Measurements from ENCODE around the gene IL7R. TPM values are rescaled to one million over a fixed set of nuclear protein-coding genes. Genes with fewer than 3 reads are reported as not detected.

The IL7R gene
- total and polyA plus RNA-seq, 2 donors from 2014 or later = 0.34 to 53.7 TPM

- no peak overlapping the region for H3K9ac ChIP-seq (ENCODE audit: low read length in 3 of 3)
- H3K9me3 ChIP-seq (ENCODE audit: control insufficient read depth in 2 of 3, insufficient read depth in 1 of 3, low read length in 3 of 3) = no peaks in the 10 kb centered on the region
- no peak for TF ChIP-seq CTCF (IDR thresholded peaks at IDR 0.05; ENCODE audit: borderline replicate concordance, extremely low read depth, insufficient read depth)
- H3K36me3 ChIP-seq (ENCODE audit: control insufficient read depth in 2 of 3, insufficient read depth in 3 of 3, low read length in 3 of 3) = no peaks in the 10 kb centered on the region
- H3K27ac ChIP-seq (ENCODE audit: low read depth in 2 of 2, low read length in 2 of 2) = no peak overlapping the region
- no peak for DNase-seq
- FAIRE-seq = no peak
- no peaks in the 10 kb centered on the region for H3K4me1 ChIP-seq (ENCODE audit: control insufficient read depth in 2 of 3, insufficient read depth in 2 of 3, low read depth in 1 of 3, low read length in 3 of 3)
- no peaks in the 10 kb centered on the region for H3K27me3 ChIP-seq (ENCODE audit: control insufficient read depth, insufficient read depth, low read length)
- intact Hi-C loops (cut with DNase I) = no loop called here
- no peak overlapping the region for H3K4me3 ChIP-seq (ENCODE audit: low read length in 3 of 3)
These were observed 23.5 kb upstream of the IL7R start for GRCh38 chr5:35833224-35833623.

GRCh38 chr5:35835796-35836742 is 20.6 kb upstream of the IL7R start:
- H3K4me3 ChIP-seq (ENCODE audit: low read length in 3 of 3) = no peak overlapping the region
- no peaks in the 10 kb centered on the region for H3K36me3 ChIP-seq (ENCODE audit: control insufficient read depth in 2 of 3, insufficient read depth in 3 of 3, low read length in 3 of 3)
- H3K9ac ChIP-seq (ENCODE audit: low read length in 3 of 3) = no peak overlapping the region
- no peak for TF ChIP-seq CTCF (IDR thresholded peaks at IDR 0.05; ENCODE audit: borderline replicate concordance, extremely low read depth, insufficient read depth)
- no peaks in the 10 kb centered on the region for H3K9me3 ChIP-seq (ENCODE audit: control insufficient read depth in 2 of 3, insufficient read depth in 1 of 3, low read length in 3 of 3)
- H3K27me3 ChIP-seq (ENCODE audit: control insufficient read depth, insufficient read depth, low read length) = no peaks in the 10 kb centered on the region
- DNase-seq (no peak), FAIRE-seq (no peak)
- intact Hi-C loops (cut with DNase I) = no loop called here
- no peaks in the 10 kb centered on the region for H3K4me1 ChIP-seq (ENCODE audit: control insufficient read depth in 2 of 3, insufficient read depth in 2 of 3, low read depth in 1 of 3, low read length in 3 of 3)
- no peak overlapping the region for H3K27ac ChIP-seq (ENCODE audit: low read depth in 2 of 2, low read length in 2 of 2)

GRCh38 chr5:35838370-35839042 is 18.2 kb upstream of the IL7R start:
- no peak for TF ChIP-seq CTCF (IDR thresholded peaks at IDR 0.05; ENCODE audit: borderline replicate concordance, extremely low read depth, insufficient read depth)
- no peaks in the 10 kb centered on the region for H3K27me3 ChIP-seq (ENCODE audit: control insufficient read depth, insufficient read depth, low read length)
- H3K9me3 ChIP-seq (ENCODE audit: control insufficient read depth in 2 of 3, insufficient read depth in 1 of 3, low read length in 3 of 3) = no peaks in the 10 kb centered on the region
- H3K4me3 ChIP-seq (ENCODE audit: low read length in 3 of 3) = no peak overlapping the region
- FAIRE-seq (no peak), DNase-seq (no peak)
- intact Hi-C loops (cut with DNase I) = no loop called here
- H3K36me3 ChIP-seq (ENCODE audit: control insufficient read depth in 2 of 3, insufficient read depth in 3 of 3, low read length in 3 of 3) = no peaks in the 10 kb centered on the region
- H3K4me1 ChIP-seq (ENCODE audit: control insufficient read depth in 2 of 3, insufficient read depth in 2 of 3, low read depth in 1 of 3, low read length in 3 of 3) = no peaks in the 10 kb centered on the region
- H3K27ac ChIP-seq (ENCODE audit: low read depth in 2 of 2, low read length in 2 of 2) = no peak overlapping the region
- H3K9ac ChIP-seq (ENCODE audit: low read length in 3 of 3) = no peak overlapping the region

Measured in kidney (tissue), 14 donors.